NB4 (cell line): ENCODE results near the gene TPBG.

Experiments
- MYC ChIP-seq: IDR thresholded peaks from 2 replicates; pipeline ENCODE4 v1.6.1; 2011; ENCODE audit warnings: low read depth, low read length
- TF ChIP-seq, protein P1 (sequence below): IDR thresholded peaks from one replicate; pipeline ENCODE4 v1.5.1; 2012; ENCODE audit warnings: low read depth, low read length

DNA sequence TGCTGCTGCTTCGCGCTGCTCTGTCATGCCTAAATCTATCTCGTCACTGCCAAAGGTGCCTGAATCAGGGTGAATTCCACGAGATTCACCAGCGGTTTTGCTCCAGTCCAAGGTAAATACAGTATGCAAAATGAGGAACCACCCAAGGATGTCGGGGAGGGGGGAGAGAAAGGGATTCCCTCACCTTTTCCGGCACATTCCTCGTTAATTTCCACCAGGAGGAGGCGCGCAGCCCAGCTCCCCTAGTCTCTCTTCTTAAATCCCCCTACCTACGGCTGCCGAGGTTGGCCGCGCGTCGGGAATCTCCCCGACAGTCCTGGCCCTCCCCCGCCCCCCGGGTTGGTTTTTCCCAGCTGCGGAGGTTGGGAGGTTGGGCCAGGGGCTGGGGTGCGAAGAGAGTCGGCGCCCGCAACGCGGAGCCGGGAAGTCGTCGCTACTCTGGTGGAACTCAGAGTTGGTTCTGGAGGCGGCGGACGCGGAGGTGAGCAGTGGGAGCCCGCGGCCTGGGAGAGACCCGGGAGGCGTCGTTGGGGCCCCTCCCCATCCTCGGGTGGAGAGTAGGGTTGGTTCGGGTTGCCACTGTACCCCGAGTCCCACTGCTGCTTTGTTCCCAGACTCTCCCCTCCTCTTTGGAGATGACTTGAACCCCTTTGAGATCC lies at the start of gene TPBG:
- TF ChIP-seq, protein P1, sequence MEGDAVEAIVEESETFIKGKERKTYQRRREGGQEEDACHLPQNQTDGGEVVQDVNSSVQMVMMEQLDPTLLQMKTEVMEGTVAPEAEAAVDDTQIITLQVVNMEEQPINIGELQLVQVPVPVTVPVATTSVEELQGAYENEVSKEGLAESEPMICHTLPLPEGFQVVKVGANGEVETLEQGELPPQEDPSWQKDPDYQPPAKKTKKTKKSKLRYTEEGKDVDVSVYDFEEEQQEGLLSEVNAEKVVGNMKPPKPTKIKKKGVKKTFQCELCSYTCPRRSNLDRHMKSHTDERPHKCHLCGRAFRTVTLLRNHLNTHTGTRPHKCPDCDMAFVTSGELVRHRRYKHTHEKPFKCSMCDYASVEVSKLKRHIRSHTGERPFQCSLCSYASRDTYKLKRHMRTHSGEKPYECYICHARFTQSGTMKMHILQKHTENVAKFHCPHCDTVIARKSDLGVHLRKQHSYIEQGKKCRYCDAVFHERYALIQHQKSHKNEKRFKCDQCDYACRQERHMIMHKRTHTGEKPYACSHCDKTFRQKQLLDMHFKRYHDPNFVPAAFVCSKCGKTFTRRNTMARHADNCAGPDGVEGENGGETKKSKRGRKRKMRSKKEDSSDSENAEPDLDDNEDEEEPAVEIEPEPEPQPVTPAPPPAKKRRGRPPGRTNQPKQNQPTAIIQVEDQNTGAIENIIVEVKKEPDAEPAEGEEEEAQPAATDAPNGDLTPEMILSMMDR: no peak
- TF ChIP-seq MYC: no peak
